HCEC 1CT (cell line): Measurements from ENCODE around the gene DCBLD2.

ENCODE experiments used
- DNase-seq: peaks from one replicate; pipeline ENCODE4 v3.0.0-alpha.2; 2017

Gene DCBLD2

DNA sequence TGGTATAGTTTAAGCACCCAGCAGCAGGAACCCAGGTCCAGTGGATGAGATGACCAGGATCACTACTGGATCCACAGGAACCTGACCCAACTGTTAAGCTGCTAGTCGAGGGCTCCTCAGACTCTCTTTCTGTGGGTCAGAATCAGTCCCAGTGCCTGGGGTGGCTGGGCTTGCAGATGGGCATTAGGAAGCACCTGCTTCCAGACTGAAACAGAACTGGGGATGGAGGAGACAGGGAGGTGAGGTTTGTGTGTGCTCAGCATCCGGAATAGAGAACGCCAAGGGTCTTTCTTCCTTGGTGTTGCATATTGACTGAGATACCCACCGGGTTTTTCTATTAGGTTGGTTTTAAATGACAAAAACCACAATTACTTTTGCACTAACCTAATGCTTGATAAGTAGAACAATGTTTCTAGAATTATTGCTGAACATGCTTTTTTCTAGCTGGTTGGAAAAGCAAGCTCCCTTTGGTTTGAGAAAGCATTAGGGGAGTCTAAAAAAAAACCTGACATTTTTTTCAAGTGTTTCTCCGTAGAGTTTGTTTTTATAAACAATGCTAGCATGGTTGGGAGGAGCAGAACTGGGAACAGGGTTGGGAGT lies 137.6 kb downstream of the DCBLD2 start:
- DNase-seq, result no peak

DNA sequence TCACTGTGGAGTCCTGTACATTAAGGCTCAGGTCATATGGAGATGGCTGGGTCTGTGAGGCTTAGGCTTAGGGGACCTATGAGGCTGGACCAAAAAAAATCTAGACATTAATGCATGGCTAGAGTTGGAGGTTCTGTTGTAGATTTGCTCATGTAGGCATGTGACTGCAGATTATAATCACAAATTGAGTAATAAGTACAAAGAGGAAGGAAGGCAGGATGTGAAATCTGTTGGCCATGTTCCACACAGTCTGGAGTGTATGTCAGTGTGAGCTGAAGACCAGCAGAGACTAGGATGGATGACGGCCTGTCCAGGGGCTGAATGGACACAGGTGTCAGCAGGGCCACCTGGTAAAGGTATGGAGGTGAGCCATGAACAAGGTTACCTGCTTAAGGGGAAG lies 138.4 kb downstream of the DCBLD2 start, which contains the start of gene ST3GAL6:
ST3GAL6 (plus strand) TSS at position 265 of the 400 bp plus-strand sequence. CDS start 5,101 bp downstream, outside the sequence.
- DNase-seq, result peak; percentile 75

DNA sequence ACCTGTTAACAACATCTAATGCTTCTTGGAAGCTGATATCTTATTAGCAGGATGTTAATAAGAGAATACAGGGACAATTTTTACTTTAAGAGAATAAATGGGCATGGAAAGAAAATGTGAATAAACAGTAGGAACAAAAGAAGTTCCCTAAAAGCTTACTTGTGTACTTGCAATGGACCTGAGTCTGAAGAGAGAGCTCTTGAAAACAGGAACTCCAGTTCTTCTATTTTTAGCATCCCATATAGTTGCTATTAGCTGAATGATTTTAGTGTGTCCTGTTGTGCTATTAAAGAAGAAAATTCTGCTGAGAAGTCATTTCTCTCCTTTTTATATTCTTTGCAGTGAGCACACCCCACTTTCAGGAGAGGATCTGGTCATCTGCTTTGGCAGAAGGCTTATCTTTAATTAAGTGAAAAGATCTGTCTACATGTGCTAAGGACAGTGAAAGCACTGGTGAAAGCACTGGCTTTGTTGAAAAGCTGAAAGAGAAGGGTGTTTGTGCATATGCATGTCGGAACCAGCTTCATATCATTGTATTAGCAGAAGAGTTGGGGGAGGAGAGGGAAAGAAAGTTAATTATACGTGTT lies 139.8 kb downstream of the DCBLD2 start:
- no peak for DNase-seq

DNA sequence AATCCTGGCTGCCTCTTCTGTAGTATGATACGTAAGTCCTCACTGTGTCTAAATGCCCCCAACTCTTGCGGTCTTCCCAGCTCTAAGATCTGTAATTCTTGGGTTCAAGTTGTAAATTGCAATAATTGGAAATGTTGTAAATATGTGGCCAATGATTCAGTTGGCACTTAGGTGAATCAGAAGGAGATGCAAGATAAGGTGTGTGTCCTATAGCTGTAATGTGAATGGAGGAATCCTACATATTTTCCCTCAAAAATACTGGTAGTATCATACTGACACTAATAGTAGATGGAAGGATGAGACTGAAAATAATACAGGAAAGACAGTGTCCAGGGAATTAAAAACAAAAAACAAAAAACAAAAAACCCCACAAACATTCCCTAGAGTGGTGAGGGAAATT lies 141.9 kb downstream of the DCBLD2 start:
- no peak for DNase-seq

DNA sequence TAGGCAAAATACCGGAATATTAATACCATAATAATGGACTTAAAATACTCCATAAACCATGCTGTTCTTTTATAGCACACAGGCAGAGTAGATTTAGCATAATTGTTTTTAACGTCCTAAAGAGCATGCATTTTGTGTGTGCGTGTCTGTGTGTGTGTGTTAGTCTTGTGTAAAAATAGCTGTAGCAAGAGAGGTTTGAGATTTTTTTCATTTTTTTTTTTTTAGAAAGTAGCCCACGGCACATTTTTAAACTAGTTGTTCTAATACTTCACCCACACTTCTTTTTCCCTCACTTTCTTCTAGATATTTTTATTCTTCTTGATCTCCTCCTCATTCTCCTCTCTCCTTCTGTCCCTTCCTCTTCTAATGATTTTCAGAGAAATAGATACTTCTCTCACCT lies 145.9 kb downstream of the DCBLD2 start:
- DNase-seq, result no peak

DNA sequence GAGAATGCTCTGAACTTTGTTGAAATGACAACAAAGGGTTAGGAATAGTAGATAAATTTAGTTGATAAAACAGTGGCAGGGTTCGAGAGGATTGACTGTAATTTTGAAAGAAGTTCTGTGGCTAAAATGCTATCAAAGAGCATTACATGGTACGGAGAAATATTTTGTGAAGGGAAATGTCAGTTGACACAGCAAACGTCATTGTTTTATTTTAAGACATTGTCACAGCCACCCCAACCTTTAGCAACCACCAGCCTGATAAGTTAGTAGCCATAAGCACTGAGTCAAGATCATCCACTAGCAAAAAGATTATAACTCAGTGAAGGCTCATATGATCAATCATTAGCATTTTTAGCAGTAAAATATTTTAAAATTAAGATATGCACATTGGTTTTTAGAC lies 147.0 kb downstream of the DCBLD2 start:
- no peak for DNase-seq

DNA sequence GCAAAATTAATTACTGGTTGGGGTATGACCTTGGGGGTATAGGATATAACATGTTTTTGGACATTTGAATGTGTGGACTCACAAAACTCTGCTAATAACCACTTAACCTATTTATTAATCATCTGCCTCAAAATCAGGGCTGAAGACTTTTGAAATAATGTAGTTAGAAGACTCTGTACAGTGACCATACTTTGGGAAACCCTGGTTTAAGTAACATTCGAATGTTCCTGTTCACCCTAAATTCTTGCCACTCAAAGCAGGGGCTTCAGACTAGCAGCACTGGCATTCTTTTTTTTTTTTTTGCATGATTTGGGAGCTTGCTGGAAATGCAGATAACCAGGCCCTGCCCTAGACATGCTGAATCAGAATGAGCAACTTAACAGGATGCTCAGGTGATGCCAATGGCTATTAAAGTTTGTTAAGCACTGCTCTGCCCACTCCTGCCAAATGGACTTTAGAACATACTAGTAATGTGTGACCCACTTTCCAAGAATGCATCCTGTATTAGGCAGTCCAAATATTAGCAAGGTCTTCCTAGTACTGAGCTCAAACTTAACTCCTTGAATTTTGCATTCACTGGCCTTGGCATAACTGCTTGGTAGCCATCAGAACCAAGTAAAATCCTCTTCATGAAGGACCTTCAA lies 151.1 kb downstream of the DCBLD2 start:
- DNase-seq, result no peak

DNA sequence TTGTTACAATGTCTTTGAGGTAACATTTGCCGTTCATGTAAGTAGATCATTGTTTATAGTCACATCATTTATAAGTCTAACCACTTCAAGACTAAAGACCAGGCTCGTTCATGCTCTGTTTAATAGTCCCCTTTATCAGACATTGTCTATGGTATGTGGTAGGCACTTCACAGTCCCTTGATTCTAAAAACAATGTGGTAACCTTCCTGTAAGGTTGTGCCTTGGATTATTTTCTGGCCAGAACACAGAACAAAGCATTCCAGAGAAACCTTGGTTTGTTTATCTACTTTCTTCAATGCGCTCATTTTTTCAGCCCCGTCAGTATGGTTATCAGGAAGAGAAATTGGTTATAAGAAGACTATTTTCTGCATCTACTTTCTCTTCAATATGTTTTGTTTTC lies 154.6 kb downstream of the DCBLD2 start:
- DNase-seq, result no peak

DNA sequence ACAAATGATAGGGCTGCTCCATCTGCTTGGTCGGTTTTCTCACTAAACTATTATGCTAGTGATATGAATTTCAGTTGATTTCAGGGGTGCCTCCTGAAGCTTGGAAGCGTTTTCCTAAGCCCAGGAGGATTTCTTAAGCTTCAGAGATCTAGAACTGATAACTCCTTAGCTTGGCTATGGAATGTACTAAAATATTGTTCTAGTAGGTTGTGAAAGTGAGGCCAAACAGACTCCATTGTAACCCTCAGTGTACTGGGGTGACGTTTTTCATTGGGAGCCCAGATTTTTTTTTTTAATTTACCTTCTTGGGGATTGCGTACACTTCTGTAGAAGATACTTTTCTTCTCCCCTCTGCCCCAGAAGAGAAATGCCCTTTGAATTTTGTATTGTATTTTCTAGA lies 155.4 kb downstream of the DCBLD2 start:
- no peak for DNase-seq
